Fibroblast of mammary gland (primary cell): ENCODE data around the gene RAP1GAP2.

Experiments
- DNase-seq: peaks from one replicate; pipeline ENCODE4 v3.0.0-alpha.2; 2010; ENCODE audit warnings: low read depth
- H3K4me3 ChIP-seq: 2 replicates; pipeline ENCODE4 v1.5.1; 2011; ENCODE audit warnings: low read depth, mild to moderate bottlenecking, low read length, moderate library complexity; ENCODE audit not compliant: control insufficient read depth
- CTCF ChIP-seq: conservative IDR thresholded peaks from 2 replicates; pipeline ENCODE4 v1.5.1; 2011; ENCODE audit warnings: low read depth, low read length, inconsistent platforms; ENCODE audit not compliant: control insufficient read depth, insufficient read depth

Gene RAP1GAP2

GRCh38 chr17:2892305-2892971 lies 96.2 kb downstream of the RAP1GAP2 start:
- no peak overlapping the region for H3K4me3 ChIP-seq
- TF ChIP-seq CTCF = no peak
- DNase-seq = peak; percentile 96

- H3K4me3 ChIP-seq = no peak overlapping the region
- DNase-seq = no peak
- no peak for TF ChIP-seq CTCF
Observed at GRCh38 chr17:2893422-2893914, 97.2 kb downstream of the RAP1GAP2 start.

GRCh38 chr17:2894782-2895181 lies 98.5 kb downstream of the RAP1GAP2 start:
- no peak for TF ChIP-seq CTCF
- no peak for DNase-seq
- no peak overlapping the region for H3K4me3 ChIP-seq

DNA sequence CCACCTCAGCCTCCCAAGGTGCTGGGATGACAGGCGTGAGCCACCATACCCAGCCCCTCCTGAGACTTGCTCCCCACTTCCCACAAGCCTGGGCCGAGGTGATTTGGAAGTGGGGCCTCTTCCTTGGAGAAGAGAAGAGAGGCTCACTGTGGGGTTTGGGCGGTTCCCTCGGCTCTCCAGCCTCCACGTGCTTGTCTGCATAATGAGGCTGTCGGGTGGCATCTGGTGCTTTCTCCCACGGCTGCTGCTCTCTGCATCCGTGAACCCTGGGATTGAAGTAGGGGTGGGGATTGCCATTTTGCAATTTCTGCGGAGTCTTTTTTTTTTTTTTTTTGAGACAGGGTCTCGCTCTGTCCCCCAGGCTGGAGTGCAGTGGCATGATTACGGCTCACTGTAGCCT lies 101.4 kb downstream of the RAP1GAP2 start:
- DNase-seq = no peak
- H3K4me3 ChIP-seq = no peak overlapping the region
- no peak for TF ChIP-seq CTCF

- TF ChIP-seq CTCF = no peak
- no peak overlapping the region for H3K4me3 ChIP-seq
- DNase-seq = no peak
Observed at GRCh38 chr17:2898255-2898926, 102.2 kb downstream of the RAP1GAP2 start.

DNA sequence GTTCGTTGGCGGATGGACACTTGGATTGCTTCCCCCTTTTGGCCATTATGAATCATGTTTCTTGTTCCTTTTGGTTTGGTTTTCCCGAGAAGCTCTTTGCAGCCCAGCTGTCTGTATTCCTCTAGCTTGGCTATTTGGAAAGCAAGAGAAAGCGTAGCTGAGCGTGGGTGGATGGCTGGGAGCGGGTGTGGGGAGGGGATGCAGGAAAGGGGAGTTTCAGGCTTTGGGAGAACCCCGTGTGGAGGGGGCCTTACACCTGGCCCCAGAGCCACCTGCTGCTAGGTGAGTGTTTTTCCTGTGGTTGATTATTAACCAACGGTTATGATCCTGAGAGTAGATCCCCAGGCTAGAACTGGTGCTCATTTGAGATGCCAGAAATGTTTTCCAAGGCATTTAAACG lies 103.7 kb downstream of the RAP1GAP2 start:
- no peak overlapping the region for H3K4me3 ChIP-seq

More for the DNA sequence above, 103.7 kb downstream of the RAP1GAP2 start:
- TF ChIP-seq CTCF = no peak
- DNase-seq = peak; percentile 29
